ENCODE data around the gene NFS1. TPM values are rescaled to one million over a fixed set of nuclear protein-coding genes. Genes with fewer than 3 reads are reported as not detected.

NFS1 gene
- total RNA-seq, 2 donors from 2014 or later: 17.0 to 30.9 TPM

DNA sequence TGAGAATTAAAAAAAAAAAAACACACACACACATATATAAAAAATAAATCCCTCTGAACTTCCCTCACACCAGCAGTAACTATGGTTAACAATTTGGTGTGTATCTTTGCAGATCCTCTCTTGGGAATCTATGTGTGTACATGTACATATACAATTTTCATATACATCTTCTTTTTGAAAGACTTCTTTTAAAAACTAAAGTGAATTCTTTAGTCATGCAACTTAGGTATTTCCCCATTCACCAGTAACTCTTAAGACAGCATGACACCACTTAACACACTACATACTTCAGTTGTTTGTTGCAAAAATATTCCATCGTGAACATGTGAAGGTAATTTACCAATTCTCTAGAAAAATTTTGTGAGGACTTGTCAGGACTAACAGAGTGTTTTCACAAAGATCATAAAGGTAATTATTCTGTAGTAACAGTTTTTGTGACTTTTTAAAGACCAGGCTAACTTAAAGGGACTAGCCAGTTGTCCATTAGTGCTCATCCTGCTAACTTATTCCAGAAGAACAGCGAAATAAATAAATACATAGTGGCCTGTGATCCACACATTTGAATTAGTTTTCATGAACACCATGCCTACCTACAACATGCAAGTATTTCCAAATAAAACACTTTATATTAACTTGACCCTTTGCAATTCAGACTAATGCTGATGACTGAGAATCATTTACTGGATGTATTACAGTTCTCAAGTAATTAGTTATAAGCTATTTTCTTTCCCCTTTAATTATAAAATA is 30.9 kb upstream of the NFS1 start:
- peaks cover 98% of the 10 kb centered on the region for H3K36me3 ChIP-seq (ENCODE audit: control insufficient read depth, insufficient read depth, low read length)
- Mint-ChIP-seq H3K27ac (peak overlapping the region; percentile 17), H3K9me3 (no peaks in the 10 kb centered on the region), H3K36me3 (ENCODE audit: low read depth) (peaks cover 79% of the 10 kb centered on the region), H3K27me3 (ENCODE audit: insufficient read depth) (no peaks in the 10 kb centered on the region), H3K4me1 (peaks cover 16% of the 10 kb centered on the region), H3K4me3 (peak overlapping the region; percentile 9)
- H3K4me1 ChIP-seq (ENCODE audit: control insufficient read depth, insufficient read depth, low read length): no peaks in the 10 kb centered on the region
- TF ChIP-seq, protein P1, sequence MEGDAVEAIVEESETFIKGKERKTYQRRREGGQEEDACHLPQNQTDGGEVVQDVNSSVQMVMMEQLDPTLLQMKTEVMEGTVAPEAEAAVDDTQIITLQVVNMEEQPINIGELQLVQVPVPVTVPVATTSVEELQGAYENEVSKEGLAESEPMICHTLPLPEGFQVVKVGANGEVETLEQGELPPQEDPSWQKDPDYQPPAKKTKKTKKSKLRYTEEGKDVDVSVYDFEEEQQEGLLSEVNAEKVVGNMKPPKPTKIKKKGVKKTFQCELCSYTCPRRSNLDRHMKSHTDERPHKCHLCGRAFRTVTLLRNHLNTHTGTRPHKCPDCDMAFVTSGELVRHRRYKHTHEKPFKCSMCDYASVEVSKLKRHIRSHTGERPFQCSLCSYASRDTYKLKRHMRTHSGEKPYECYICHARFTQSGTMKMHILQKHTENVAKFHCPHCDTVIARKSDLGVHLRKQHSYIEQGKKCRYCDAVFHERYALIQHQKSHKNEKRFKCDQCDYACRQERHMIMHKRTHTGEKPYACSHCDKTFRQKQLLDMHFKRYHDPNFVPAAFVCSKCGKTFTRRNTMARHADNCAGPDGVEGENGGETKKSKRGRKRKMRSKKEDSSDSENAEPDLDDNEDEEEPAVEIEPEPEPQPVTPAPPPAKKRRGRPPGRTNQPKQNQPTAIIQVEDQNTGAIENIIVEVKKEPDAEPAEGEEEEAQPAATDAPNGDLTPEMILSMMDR (conservative IDR thresholded peaks at IDR 0.05): no peak
- H3K27me3 ChIP-seq (ENCODE audit: control insufficient read depth, insufficient read depth, low read length, poor library complexity, severe bottlenecking): no peaks in the 10 kb centered on the region
- H3K9me3 ChIP-seq (ENCODE audit: control insufficient read depth, low read length): no peaks in the 10 kb centered on the region
- DNase-seq: no peak
- H3K27ac ChIP-seq (ENCODE audit: low read depth, low read length): no peak overlapping the region
- H3K9ac ChIP-seq (ENCODE audit: extremely low read depth, low read length, poor library complexity, severe bottlenecking): no peak overlapping the region
- H3K4me3 ChIP-seq (ENCODE audit: low read length): peak overlapping the region; percentile 64
- WGBS, 2 experiments (ENCODE audit: insufficient coverage in 1 of 2, insufficient read length in 1 of 2): 98 to 100% methylated on average over 1 to 2 of the region's 2 CpGs

GRCh38 chr20:35729283-35729807 is 30.2 kb upstream of the NFS1 start:
- TF ChIP-seq, protein P1 (conservative IDR thresholded peaks at IDR 0.05): no peak
- H3K36me3 ChIP-seq (ENCODE audit: control insufficient read depth, insufficient read depth, low read length): peaks cover 97% of the 10 kb centered on the region
- H3K27me3 ChIP-seq (ENCODE audit: control insufficient read depth, insufficient read depth, low read length, poor library complexity, severe bottlenecking): no peaks in the 10 kb centered on the region
- no peak overlapping the region for H3K27ac ChIP-seq (ENCODE audit: low read depth, low read length)
- no peaks in the 10 kb centered on the region for H3K27me3 Mint-ChIP-seq (ENCODE audit: insufficient read depth)
- no peak overlapping the region for H3K4me3 ChIP-seq (ENCODE audit: low read length)
- H3K27ac Mint-ChIP-seq: peak overlapping the region; percentile 48
- H3K9me3 ChIP-seq (ENCODE audit: control insufficient read depth, low read length): no peaks in the 10 kb centered on the region
- no peaks in the 10 kb centered on the region for H3K9me3 Mint-ChIP-seq
- peak; percentile 11 for DNase-seq
- H3K9ac ChIP-seq (ENCODE audit: extremely low read depth, low read length, poor library complexity, severe bottlenecking): no peak overlapping the region
- no peak overlapping the region for H3K4me3 Mint-ChIP-seq
- WGBS, 2 experiments (ENCODE audit: insufficient coverage in 1 of 2, insufficient read length in 1 of 2): 93 to 100% methylated on average over 4 to 7 of the region's 7 CpGs
- H3K4me1 ChIP-seq (ENCODE audit: control insufficient read depth, insufficient read depth, low read length): no peaks in the 10 kb centered on the region
- peaks cover 13% of the 10 kb centered on the region for H3K4me1 Mint-ChIP-seq
- peaks cover 77% of the 10 kb centered on the region for H3K36me3 Mint-ChIP-seq (ENCODE audit: low read depth)

GRCh38 chr20:35726842-35727711 is 27.9 kb upstream of the NFS1 start:
- H3K4me1 Mint-ChIP-seq: peaks cover 8% of the 10 kb centered on the region
- Histone ChIP-seq H3K4me1 (ENCODE audit: control insufficient read depth, insufficient read depth, low read length) (no peaks in the 10 kb centered on the region), H3K4me3 (ENCODE audit: low read length) (no peak overlapping the region), H3K9ac (ENCODE audit: extremely low read depth, low read length, poor library complexity, severe bottlenecking) (no peak overlapping the region), H3K27ac (ENCODE audit: low read depth, low read length) (no peak overlapping the region), H3K36me3 (ENCODE audit: control insufficient read depth, insufficient read depth, low read length) (peaks cover 95% of the 10 kb centered on the region), H3K27me3 (ENCODE audit: control insufficient read depth, insufficient read depth, low read length, poor library complexity, severe bottlenecking) (no peaks in the 10 kb centered on the region), H3K9me3 (ENCODE audit: control insufficient read depth, low read length) (no peaks in the 10 kb centered on the region)
- 93 to 96% methylated on average over 11 to 19 of the region's 20 CpGs for WGBS, 2 experiments (ENCODE audit: insufficient coverage in 1 of 2, insufficient read length in 1 of 2)
- H3K4me3 Mint-ChIP-seq: no peak overlapping the region
- H3K9me3 Mint-ChIP-seq: no peaks in the 10 kb centered on the region
- TF ChIP-seq, protein P1 (conservative IDR thresholded peaks at IDR 0.05): no peak
- H3K27me3 Mint-ChIP-seq (ENCODE audit: insufficient read depth): no peaks in the 10 kb centered on the region
- peak; percentile 45 for DNase-seq
- H3K36me3 Mint-ChIP-seq (ENCODE audit: low read depth): peaks cover 78% of the 10 kb centered on the region
- no peak overlapping the region for H3K27ac Mint-ChIP-seq

All from endodermal cell (in vitro differentiated cells).